Measurements from ENCODE around the gene TBC1D21.

GRCh38 chr15:73912030-73912596 lies 38.7 kb downstream of the TBC1D21 start:
- TF ChIP-seq POLR2AphosphoS5 (IDR thresholded peaks at IDR 0.05) (no peak), POLR2A (IDR thresholded peaks at IDR 0.05) (no peak)
